ENCODE results near the gene SERPINI1. TPM values are rescaled to one million over a fixed set of nuclear protein-coding genes. Genes with fewer than 3 reads are reported as not detected.
"Not testable (repeated sequence)": the region's sequence is repeated elsewhere in the genome, so short reads cannot be mapped to it uniquely, and the experiment has no call there.

The SERPINI1 gene
- total RNA-seq, 2 donors from 2014 or later, result 2.8 to 3.6 TPM

DNA sequence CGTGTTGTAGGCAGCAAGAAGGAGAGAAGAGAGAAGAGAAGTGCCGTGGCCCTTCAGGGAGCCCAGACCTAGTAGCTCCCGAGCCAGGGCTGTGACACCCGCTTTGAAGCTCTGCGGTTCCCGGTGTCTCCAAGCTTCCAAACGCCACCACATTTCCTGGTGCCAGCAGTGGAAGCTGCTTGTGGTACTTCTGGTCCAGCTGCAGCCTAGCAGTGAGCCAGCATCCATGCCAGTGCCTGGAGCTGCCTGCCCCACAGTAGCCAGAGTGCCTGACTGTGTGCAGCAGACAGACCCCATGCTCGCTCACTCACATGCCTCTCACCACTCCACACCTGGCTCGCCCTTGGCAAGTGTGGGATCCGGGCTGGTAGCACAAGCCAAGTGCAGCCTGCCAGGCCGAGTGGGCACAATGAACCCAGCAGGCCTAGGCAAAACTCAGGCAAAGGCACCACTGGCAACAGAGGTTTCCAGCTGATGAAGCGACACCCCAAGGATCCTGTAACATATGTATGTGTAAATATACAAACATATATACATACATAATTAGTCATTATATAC is 85.8 kb downstream of the SERPINI1 start:
- H3K27me3 Mint-ChIP-seq, result no peaks in the 10 kb centered on the region
- no peaks in the 10 kb centered on the region for H3K9me3 ChIP-seq (ENCODE audit: control insufficient read depth, low read length, poor library complexity, severe bottlenecking)
- no peak overlapping the region for H3K27ac Mint-ChIP-seq
- H3K36me3 Mint-ChIP-seq (ENCODE audit: low read depth), result peaks cover 2% of the 10 kb centered on the region
- no peak for ATAC-seq
- DNase-seq, result no peak
- no peaks in the 10 kb centered on the region for H3K4me1 Mint-ChIP-seq
- H3K4me3 Mint-ChIP-seq, result no peak overlapping the region

GRCh38 chr3:167823738-167824137 is 88.2 kb downstream of the SERPINI1 start:
- Mint-ChIP-seq H3K27ac (no peak overlapping the region), H3K36me3 (ENCODE audit: low read depth) (peaks cover 2% of the 10 kb centered on the region), H3K27me3 (no peaks in the 10 kb centered on the region), H3K4me1 (no peaks in the 10 kb centered on the region), H3K4me3 (no peak overlapping the region)
- H3K9me3 ChIP-seq (ENCODE audit: control insufficient read depth, low read length, poor library complexity, severe bottlenecking), result no peaks in the 10 kb centered on the region
- DNase-seq (no peak), ATAC-seq (no peak)

DNA sequence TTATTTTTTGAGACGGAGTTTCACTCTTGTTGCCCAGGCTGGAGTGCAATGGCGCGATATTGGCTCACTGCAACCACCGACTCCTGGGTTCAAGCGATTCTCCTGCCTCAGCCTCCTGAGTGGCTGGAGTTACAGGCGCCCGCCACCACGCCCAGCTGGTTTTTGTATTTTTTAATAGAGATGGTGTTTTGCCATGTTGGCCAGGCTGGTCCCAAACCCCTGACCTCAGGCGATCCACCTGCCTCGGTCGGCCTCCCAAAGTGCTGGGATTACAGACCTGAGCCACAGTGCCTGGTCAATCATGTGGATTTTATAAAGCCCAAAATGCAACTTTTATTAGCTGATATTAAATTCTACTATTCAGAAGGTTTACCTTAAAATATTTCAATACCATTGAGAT is 92.1 kb downstream of the SERPINI1 start:
- not testable (repeated sequence) for H3K36me3 Mint-ChIP-seq (ENCODE audit: low read depth); H3K4me3 Mint-ChIP-seq; DNase-seq; H3K9me3 ChIP-seq (ENCODE audit: control insufficient read depth, low read length, poor library complexity, severe bottlenecking); H3K27me3 Mint-ChIP-seq; ATAC-seq; H3K4me1 Mint-ChIP-seq; H3K27ac Mint-ChIP-seq

- Mint-ChIP-seq H3K4me1 (no peaks in the 10 kb centered on the region), H3K27ac (no peak overlapping the region), H3K4me3 (no peak overlapping the region), H3K36me3 (ENCODE audit: low read depth) (peaks cover 2% of the 10 kb centered on the region), H3K27me3 (no peaks in the 10 kb centered on the region)
- H3K9me3 ChIP-seq (ENCODE audit: control insufficient read depth, low read length, poor library complexity, severe bottlenecking), result no peaks in the 10 kb centered on the region
- DNase-seq, result no peak
- no peak for ATAC-seq
Observed at GRCh38 chr3:167829071-167829470, 93.5 kb downstream of the SERPINI1 start.

GRCh38 chr3:167830007-167830406 is 94.5 kb downstream of the SERPINI1 start:
- no peaks in the 10 kb centered on the region for H3K27me3 Mint-ChIP-seq
- H3K27ac Mint-ChIP-seq, result no peak overlapping the region
- H3K4me1 Mint-ChIP-seq, result no peaks in the 10 kb centered on the region
- H3K36me3 Mint-ChIP-seq (ENCODE audit: low read depth), result no peaks in the 10 kb centered on the region
- no peak for DNase-seq
- peak; percentile 44 for ATAC-seq
- no peaks in the 10 kb centered on the region for H3K9me3 ChIP-seq (ENCODE audit: control insufficient read depth, low read length, poor library complexity, severe bottlenecking)
- no peak overlapping the region for H3K4me3 Mint-ChIP-seq

DNA sequence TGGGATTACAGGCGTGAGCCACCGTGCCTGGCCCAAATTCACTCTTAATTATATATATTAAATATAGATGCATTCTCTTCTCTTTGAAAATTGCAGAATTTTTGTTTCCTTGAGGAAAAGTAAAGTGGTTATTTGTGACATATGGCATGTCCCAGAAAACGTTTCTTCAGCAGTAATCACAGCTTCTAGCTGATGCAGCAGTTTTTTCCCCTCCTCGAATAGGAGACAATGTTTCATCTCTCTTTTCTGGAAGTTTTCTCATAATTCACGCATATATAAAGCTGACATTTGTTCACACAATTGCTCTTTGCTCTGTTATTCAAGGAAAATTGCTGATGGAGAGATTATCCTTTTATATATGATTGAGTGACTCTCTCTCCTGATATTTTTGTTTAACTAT is 99.8 kb downstream of the SERPINI1 start:
- DNase-seq (no peak), ATAC-seq (no peak)
- H3K36me3 Mint-ChIP-seq (ENCODE audit: low read depth), result no peaks in the 10 kb centered on the region
- no peaks in the 10 kb centered on the region for H3K27me3 Mint-ChIP-seq
- H3K4me1 Mint-ChIP-seq, result no peaks in the 10 kb centered on the region
- H3K9me3 ChIP-seq (ENCODE audit: control insufficient read depth, low read length, poor library complexity, severe bottlenecking), result no peaks in the 10 kb centered on the region
- H3K4me3 Mint-ChIP-seq, result no peak overlapping the region
- H3K27ac Mint-ChIP-seq, result no peak overlapping the region

DNA sequence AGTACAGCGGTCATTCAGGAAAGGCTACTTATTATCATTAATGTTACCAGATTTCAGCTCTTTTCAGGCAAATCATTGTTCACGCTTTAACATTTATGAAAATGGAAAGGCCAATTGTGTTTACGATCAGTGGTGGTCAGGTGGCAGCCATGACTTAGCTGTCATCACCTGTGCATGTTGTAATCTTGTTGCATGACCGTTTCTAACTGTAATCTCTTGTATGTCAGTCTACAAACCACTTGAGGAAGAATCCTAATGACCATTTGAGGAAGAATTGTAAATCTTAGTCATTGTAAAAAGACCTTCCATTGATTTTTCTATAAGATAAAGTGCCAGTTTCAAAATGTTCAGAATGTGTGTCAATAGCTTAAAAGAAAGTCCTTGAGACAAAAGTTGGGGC is 100.4 kb downstream of the SERPINI1 start:
- Mint-ChIP-seq H3K27me3 (peaks cover under 1% of the 10 kb centered on the region), H3K36me3 (ENCODE audit: low read depth) (no peaks in the 10 kb centered on the region), H3K4me3 (no peak overlapping the region), H3K27ac (no peak overlapping the region), H3K4me1 (no peaks in the 10 kb centered on the region)
- ATAC-seq (no peak), DNase-seq (no peak)
- no peaks in the 10 kb centered on the region for H3K9me3 ChIP-seq (ENCODE audit: control insufficient read depth, low read length, poor library complexity, severe bottlenecking)

DNA sequence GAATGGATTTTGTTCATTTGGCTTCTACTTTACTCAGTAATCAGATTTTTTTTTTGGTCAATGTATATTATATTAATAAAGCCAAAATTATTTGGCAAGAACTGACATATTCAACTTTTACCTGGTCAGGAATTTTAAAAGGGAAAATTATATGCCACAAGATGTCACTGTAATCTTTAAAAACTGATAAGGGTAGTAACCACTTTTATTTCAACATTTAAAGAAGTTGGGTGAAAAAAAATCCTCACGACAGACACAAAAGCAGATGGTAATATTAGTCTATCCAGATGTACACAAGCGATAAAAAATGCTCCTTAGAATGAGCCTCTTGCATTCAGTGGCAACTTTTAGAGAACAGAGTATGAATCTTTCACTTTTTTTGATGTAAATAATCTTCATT is 101.9 kb downstream of the SERPINI1 start:
- H3K4me1 Mint-ChIP-seq, result no peaks in the 10 kb centered on the region
- H3K27ac Mint-ChIP-seq, result no peak overlapping the region
- H3K36me3 Mint-ChIP-seq (ENCODE audit: low read depth), result no peaks in the 10 kb centered on the region
- DNase-seq (no peak), ATAC-seq (no peak)
- H3K9me3 ChIP-seq (ENCODE audit: control insufficient read depth, low read length, poor library complexity, severe bottlenecking), result no peaks in the 10 kb centered on the region
- no peak overlapping the region for H3K4me3 Mint-ChIP-seq
- peaks cover 5% of the 10 kb centered on the region for H3K27me3 Mint-ChIP-seq

- Mint-ChIP-seq H3K36me3 (ENCODE audit: low read depth) (no peaks in the 10 kb centered on the region), H3K27ac (no peak overlapping the region), H3K4me3 (no peak overlapping the region), H3K27me3 (peaks cover 12% of the 10 kb centered on the region), H3K4me1 (no peaks in the 10 kb centered on the region)
- no peaks in the 10 kb centered on the region for H3K9me3 ChIP-seq (ENCODE audit: control insufficient read depth, low read length, poor library complexity, severe bottlenecking)
- no peak for ATAC-seq
- DNase-seq, result no peak
Observed at GRCh38 chr3:167839460-167840134, 104.1 kb downstream of the SERPINI1 start.

DNA sequence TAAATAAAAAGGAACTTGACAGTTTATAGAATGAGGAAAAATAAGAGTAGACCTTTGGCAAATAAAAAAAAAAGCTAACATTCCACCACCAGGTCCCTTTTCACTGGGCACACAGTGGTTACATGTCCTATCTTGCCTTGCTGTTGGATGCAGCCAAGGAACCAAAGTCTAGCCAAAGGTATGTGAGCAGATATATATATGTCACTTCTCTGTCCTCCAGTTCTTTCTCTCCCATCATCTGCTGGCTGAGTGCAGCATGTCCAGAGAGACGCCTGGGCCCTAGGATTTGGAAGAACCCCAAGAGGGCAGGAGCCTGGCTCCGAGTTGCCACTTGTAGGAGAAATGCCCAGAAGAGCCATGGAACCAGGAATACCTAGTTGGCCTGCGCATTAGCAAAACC is 104.7 kb downstream of the SERPINI1 start:
- ATAC-seq (no peak), DNase-seq (no peak)
- Mint-ChIP-seq H3K27me3 (peaks cover 12% of the 10 kb centered on the region), H3K4me1 (no peaks in the 10 kb centered on the region), H3K36me3 (ENCODE audit: low read depth) (no peaks in the 10 kb centered on the region), H3K4me3 (no peak overlapping the region), H3K27ac (no peak overlapping the region)
- H3K9me3 ChIP-seq (ENCODE audit: control insufficient read depth, low read length, poor library complexity, severe bottlenecking), result no peaks in the 10 kb centered on the region

GRCh38 chr3:167843481-167843880 is 108.0 kb downstream of the SERPINI1 start:
- no peak for ATAC-seq
- Mint-ChIP-seq H3K27ac (no peak overlapping the region), H3K27me3 (peaks cover 12% of the 10 kb centered on the region), H3K4me1 (no peaks in the 10 kb centered on the region), H3K4me3 (no peak overlapping the region), H3K36me3 (ENCODE audit: low read depth) (no peaks in the 10 kb centered on the region)
- H3K9me3 ChIP-seq (ENCODE audit: control insufficient read depth, low read length, poor library complexity, severe bottlenecking), result no peaks in the 10 kb centered on the region
- DNase-seq, result no peak

DNA sequence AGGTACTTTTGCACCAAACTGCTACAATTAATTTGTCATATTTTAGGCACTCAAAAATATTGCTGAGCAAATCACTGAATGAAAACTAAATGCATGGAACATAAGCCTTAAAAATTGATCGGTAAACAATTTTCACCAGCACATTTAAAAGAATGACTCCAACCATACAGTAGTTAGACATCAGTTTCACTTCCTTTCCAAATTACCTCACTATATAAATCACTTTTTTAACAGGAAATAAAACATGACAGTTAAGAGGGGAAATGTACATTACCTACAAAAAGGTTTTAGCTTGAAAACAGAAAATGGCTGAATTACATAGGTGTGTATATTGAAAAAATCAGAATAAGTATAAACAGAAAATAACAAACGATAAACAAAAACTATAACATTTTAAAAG is 108.4 kb downstream of the SERPINI1 start:
- peaks cover 12% of the 10 kb centered on the region for H3K27me3 Mint-ChIP-seq
- H3K4me3 Mint-ChIP-seq, result no peak overlapping the region
- no peak for DNase-seq
- H3K9me3 ChIP-seq (ENCODE audit: control insufficient read depth, low read length, poor library complexity, severe bottlenecking), result no peaks in the 10 kb centered on the region
- H3K36me3 Mint-ChIP-seq (ENCODE audit: low read depth), result no peaks in the 10 kb centered on the region
- ATAC-seq, result no peak
- no peak overlapping the region for H3K27ac Mint-ChIP-seq
- no peaks in the 10 kb centered on the region for H3K4me1 Mint-ChIP-seq

GRCh38 chr3:167844528-167844927 is 109.0 kb downstream of the SERPINI1 start:
- Mint-ChIP-seq H3K27ac (no peak overlapping the region), H3K4me1 (no peaks in the 10 kb centered on the region), H3K4me3 (no peak overlapping the region), H3K27me3 (peaks cover 12% of the 10 kb centered on the region), H3K36me3 (ENCODE audit: low read depth) (no peaks in the 10 kb centered on the region)
- no peaks in the 10 kb centered on the region for H3K9me3 ChIP-seq (ENCODE audit: control insufficient read depth, low read length, poor library complexity, severe bottlenecking)
- ATAC-seq, result no peak
- DNase-seq, result no peak

- no peak overlapping the region for H3K27ac Mint-ChIP-seq
- H3K9me3 ChIP-seq (ENCODE audit: control insufficient read depth, low read length, poor library complexity, severe bottlenecking), result no peaks in the 10 kb centered on the region
- H3K4me3 Mint-ChIP-seq, result no peak overlapping the region
- H3K27me3 Mint-ChIP-seq, result peaks cover 9% of the 10 kb centered on the region
- no peaks in the 10 kb centered on the region for H3K4me1 Mint-ChIP-seq
- ATAC-seq, result no peak
- DNase-seq, result no peak
- H3K36me3 Mint-ChIP-seq (ENCODE audit: low read depth), result no peaks in the 10 kb centered on the region
Observed at GRCh38 chr3:167851171-167851570, 115.7 kb downstream of the SERPINI1 start.
